Transverse colon (tissue), 3 donors: ENCODE measurements around the gene PCBD2.

Source experiments
- EP300 ChIP-seq: sonication (generic); formaldehyde crosslinking; IDR thresholded peaks from one replicate; pipeline ENCODE4 v1.6.1; 2017; ENCODE audit warnings: antibody characterized with exemption, low read depth
- POLR2A ChIP-seq: fragments of 450-650 bp; IDR thresholded peaks from one replicate; pipeline ENCODE4 v1.6.1; 2016; ENCODE audit warnings: antibody characterized with exemption, mild to moderate bottlenecking, moderate library complexity
- TF ChIP-seq, protein P1 (sequence below), 5 experiments: fragments of 200-600 bp in 3 of 5; fragments of 450-650 bp in 2 of 5; sonication (generic) in 3 of 5; IDR thresholded peaks; 1 replicate in 2 of 5; 2 replicates in 3 of 5; pipeline ENCODE4 v1.5.1; 2016 to 2017; ENCODE audit warnings: antibody characterized with exemption in 5 of 5, inconsistent platforms in 3 of 5, mild to moderate bottlenecking in 2 of 5, moderate library complexity in 1 of 5

DNA sequence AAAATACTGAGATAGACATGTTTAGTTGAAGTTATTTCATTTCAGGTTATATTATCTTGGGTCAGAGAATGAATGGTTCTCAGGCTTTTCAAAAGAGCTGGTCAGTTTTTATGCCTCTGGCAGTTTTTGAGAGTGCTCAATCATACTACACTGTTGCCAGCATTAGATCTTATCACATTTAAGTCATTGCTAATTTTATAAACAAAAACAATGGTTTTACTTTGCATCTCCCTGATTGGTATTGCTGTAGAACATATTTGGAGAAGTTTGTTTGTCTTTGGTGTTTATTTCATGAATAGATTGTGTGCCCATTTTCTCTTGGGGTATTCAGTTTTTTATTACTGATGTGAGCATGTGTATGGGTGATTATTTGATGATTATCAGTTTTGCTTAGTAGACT is 64.2 kb downstream of the PCBD2 start:
- TF ChIP-seq, protein P1, sequence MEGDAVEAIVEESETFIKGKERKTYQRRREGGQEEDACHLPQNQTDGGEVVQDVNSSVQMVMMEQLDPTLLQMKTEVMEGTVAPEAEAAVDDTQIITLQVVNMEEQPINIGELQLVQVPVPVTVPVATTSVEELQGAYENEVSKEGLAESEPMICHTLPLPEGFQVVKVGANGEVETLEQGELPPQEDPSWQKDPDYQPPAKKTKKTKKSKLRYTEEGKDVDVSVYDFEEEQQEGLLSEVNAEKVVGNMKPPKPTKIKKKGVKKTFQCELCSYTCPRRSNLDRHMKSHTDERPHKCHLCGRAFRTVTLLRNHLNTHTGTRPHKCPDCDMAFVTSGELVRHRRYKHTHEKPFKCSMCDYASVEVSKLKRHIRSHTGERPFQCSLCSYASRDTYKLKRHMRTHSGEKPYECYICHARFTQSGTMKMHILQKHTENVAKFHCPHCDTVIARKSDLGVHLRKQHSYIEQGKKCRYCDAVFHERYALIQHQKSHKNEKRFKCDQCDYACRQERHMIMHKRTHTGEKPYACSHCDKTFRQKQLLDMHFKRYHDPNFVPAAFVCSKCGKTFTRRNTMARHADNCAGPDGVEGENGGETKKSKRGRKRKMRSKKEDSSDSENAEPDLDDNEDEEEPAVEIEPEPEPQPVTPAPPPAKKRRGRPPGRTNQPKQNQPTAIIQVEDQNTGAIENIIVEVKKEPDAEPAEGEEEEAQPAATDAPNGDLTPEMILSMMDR (IDR thresholded peaks at IDR 0.05), result no peak
- TF ChIP-seq POLR2A (no peak), EP300 (no peak)
